HUES6 (cell line): ENCODE measurements around the gene NMNAT2.

ENCODE experiments used
- H3K27ac ChIP-seq: 2 replicates; pipeline ENCODE4 v1.7.0; 2013; ENCODE audit warnings: low read depth, mild to moderate bottlenecking, low read length, inconsistent platforms
- H3K27me3 ChIP-seq: 2 replicates; pipeline ENCODE4 v1.6.1; 2013; ENCODE audit warnings: low read length; ENCODE audit not compliant: control insufficient read depth, insufficient read depth
- H3K36me3 ChIP-seq: 2 replicates; pipeline ENCODE4 v1.6.1; 2013; ENCODE audit warnings: low read length; ENCODE audit not compliant: control insufficient read depth, insufficient read depth
- H3K4me1 ChIP-seq: 2 replicates; pipeline ENCODE4 v1.6.1; 2013; ENCODE audit warnings: low read length; ENCODE audit not compliant: control insufficient read depth, insufficient read depth
- H3K4me3 ChIP-seq: 2 replicates; pipeline ENCODE4 v1.5.1; 2013; ENCODE audit warnings: low read depth, low read length
- H3K9ac ChIP-seq: one replicate; pipeline ENCODE4 v1.6.1; 2013; ENCODE audit warnings: mild to moderate bottlenecking, low read length
- H3K9me3 ChIP-seq: 2 replicates; pipeline ENCODE4 v1.6.1; 2013; ENCODE audit warnings: low read depth, low read length; ENCODE audit not compliant: control insufficient read depth, insufficient read depth

NMNAT2 gene

GRCh38 chr1:183237046-183237445 lies 181.1 kb downstream of the NMNAT2 start:
- Histone ChIP-seq H3K27ac (no peak overlapping the region), H3K36me3 (peaks cover 7% of the 10 kb centered on the region; the same call in 1 of the 2 replicates), H3K27me3 (no peaks in the 10 kb centered on the region), H3K4me1 (peaks cover 19% of the 10 kb centered on the region), H3K9ac (no peak overlapping the region), H3K9me3 (no peaks in the 10 kb centered on the region), H3K4me3 (no peak overlapping the region)

GRCh38 chr1:183236158-183236725 lies 181.9 kb downstream of the NMNAT2 start:
- peaks cover 7% of the 10 kb centered on the region; the same call in 1 of the 2 replicates for H3K36me3 ChIP-seq
- H3K27me3 ChIP-seq, result no peaks in the 10 kb centered on the region
- peaks cover 19% of the 10 kb centered on the region for H3K4me1 ChIP-seq
- H3K4me3 ChIP-seq, result no peak overlapping the region
- no peaks in the 10 kb centered on the region for H3K9me3 ChIP-seq
- no peak overlapping the region for H3K27ac ChIP-seq
- H3K9ac ChIP-seq, result no peak overlapping the region

- Histone ChIP-seq H3K9me3 (no peaks in the 10 kb centered on the region), H3K9ac (peak overlapping the region; percentile 16), H3K27me3 (no peaks in the 10 kb centered on the region), H3K4me3 (peak overlapping the region; percentile 23), H3K4me1 (peaks cover 22% of the 10 kb centered on the region), H3K27ac (peak overlapping the region; percentile 8; the same call in 1 of the 2 replicates), H3K36me3 (peaks cover 6% of the 10 kb centered on the region; the same call in 1 of the 2 replicates)
Measured at GRCh38 chr1:183235503-183235902, 182.7 kb downstream of the NMNAT2 start.

- Histone ChIP-seq H3K4me1 (peaks cover 26% of the 10 kb centered on the region), H3K9ac (peak overlapping the region; percentile 16), H3K36me3 (no peaks in the 10 kb centered on the region; the same call in 1 of the 2 replicates), H3K27me3 (no peaks in the 10 kb centered on the region), H3K9me3 (no peaks in the 10 kb centered on the region), H3K4me3 (peak overlapping the region; percentile 23), H3K27ac (peak overlapping the region; percentile 8; the same call in 1 of the 2 replicates)
Measured at GRCh38 chr1:183234660-183235476, 183.3 kb downstream of the NMNAT2 start.

- no peak overlapping the region for H3K27ac ChIP-seq
- peaks cover 34% of the 10 kb centered on the region for H3K4me1 ChIP-seq
- no peak overlapping the region for H3K9ac ChIP-seq
- H3K9me3 ChIP-seq, result no peaks in the 10 kb centered on the region
- no peaks in the 10 kb centered on the region for H3K27me3 ChIP-seq
- no peak overlapping the region for H3K4me3 ChIP-seq
- H3K36me3 ChIP-seq, result no peaks in the 10 kb centered on the region
Measured at GRCh38 chr1:183233113-183233512, 185.1 kb downstream of the NMNAT2 start.

GRCh38 chr1:183231545-183231944 lies 186.6 kb downstream of the NMNAT2 start:
- peaks cover 48% of the 10 kb centered on the region for H3K4me1 ChIP-seq
- no peaks in the 10 kb centered on the region for H3K27me3 ChIP-seq
- no peak overlapping the region for H3K27ac ChIP-seq
- H3K9ac ChIP-seq, result no peak overlapping the region
- H3K4me3 ChIP-seq, result no peak overlapping the region
- no peaks in the 10 kb centered on the region for H3K9me3 ChIP-seq
- H3K36me3 ChIP-seq, result no peaks in the 10 kb centered on the region

- Histone ChIP-seq H3K36me3 (no peaks in the 10 kb centered on the region), H3K27ac (no peak overlapping the region), H3K27me3 (no peaks in the 10 kb centered on the region), H3K9ac (no peak overlapping the region), H3K4me3 (no peak overlapping the region), H3K9me3 (no peaks in the 10 kb centered on the region), H3K4me1 (peaks cover 44% of the 10 kb centered on the region)
Measured at GRCh38 chr1:183230413-183230812, 187.8 kb downstream of the NMNAT2 start.

GRCh38 chr1:183228347-183229220 lies 189.6 kb downstream of the NMNAT2 start:
- Histone ChIP-seq H3K4me3 (no peak overlapping the region), H3K27ac (no peak overlapping the region), H3K9ac (no peak overlapping the region), H3K36me3 (no peaks in the 10 kb centered on the region), H3K4me1 (peaks cover 29% of the 10 kb centered on the region), H3K9me3 (no peaks in the 10 kb centered on the region), H3K27me3 (no peaks in the 10 kb centered on the region)

- Histone ChIP-seq H3K27ac (no peak overlapping the region), H3K4me3 (no peak overlapping the region), H3K9me3 (no peaks in the 10 kb centered on the region)
Measured at GRCh38 chr1:183227422-183228346, 190.5 kb downstream of the NMNAT2 start.

GRCh38 chr1:183226963-183227362 lies 191.2 kb downstream of the NMNAT2 start:
- Histone ChIP-seq H3K36me3 (no peaks in the 10 kb centered on the region), H3K4me3 (no peak overlapping the region), H3K4me1 (peaks cover 29% of the 10 kb centered on the region), H3K27me3 (no peaks in the 10 kb centered on the region), H3K9ac (no peak overlapping the region), H3K9me3 (no peaks in the 10 kb centered on the region), H3K27ac (no peak overlapping the region)

More at GRCh38 chr1:183227422-183228346, 190.5 kb downstream of the NMNAT2 start:
- H3K4me1 ChIP-seq, result peaks cover 29% of the 10 kb centered on the region
- H3K9ac ChIP-seq, result no peak overlapping the region
- no peaks in the 10 kb centered on the region for H3K36me3 ChIP-seq
- no peaks in the 10 kb centered on the region for H3K27me3 ChIP-seq
